Sciatic nerve (tissue), 2 donors: ENCODE data around the gene CTH. TPM values are rescaled to one million over a fixed set of nuclear protein-coding genes. Genes with fewer than 3 reads are reported as not detected.
A peak's percentile ranks its signal among the peaks of the same experiment; 100 is the strongest.
"Not testable (repeated sequence)": the region's sequence is repeated elsewhere in the genome, so short reads cannot be mapped to it uniquely, and the experiment has no call there.

Experiments
- ATAC-seq: fragments of 200-7000 bp; cut with Tn5 transposase; one replicate; pipeline ENCODE4 v1.9.1; 2020; ENCODE audit warnings: mild to moderate bottlenecking, moderate library complexity
- DNase-seq: peaks from one replicate; pipeline ENCODE4 v3.0.0-alpha.2; 2020; ENCODE audit warnings: low spot score
- intact Hi-C: fragments of 100-400 bp; cut with DNase I; formaldehyde crosslinking; loops from one replicate; pipeline ENCODE4 v1.14.2; 2022
- total RNA-seq: library from RNA; stranded (reverse); fragmentation: NEBNext Ultra II Directional; extraction: Animal tissue kit (Norgen Biotek cat#: 25700); gene quantifications from one replicate; pipeline ENCODE4 v1.2.1, GENCODE V29; 2021
- donor health status: DM: no; HTN: no; CAD: no.
- donor health status: DM: no; HTN: no; CAD: no.

The CTH gene
- total RNA-seq, 1 donor from 2014 or later = 5.3 TPM

- intact Hi-C loops = no loop called here
- ATAC-seq (no peak), DNase-seq (no peak)
Measured at GRCh38 chr1:70441392-70442035, 30.4 kb downstream of the CTH start.

- no peak for ATAC-seq
- DNase-seq = no peak
Measured at GRCh38 chr1:70442490-70442889, 31.4 kb downstream of the CTH start.

GRCh38 chr1:70443739-70444138 lies 32.7 kb downstream of the CTH start:
- ATAC-seq = no peak
- intact Hi-C loops = no loop called here
- no peak for DNase-seq

More at GRCh38 chr1:70442490-70442889, 31.4 kb downstream of the CTH start:
- intact Hi-C loops = no loop called here

- DNase-seq (no peak), ATAC-seq (no peak)
- intact Hi-C loops = no loop called here
Measured at GRCh38 chr1:70449049-70449448, 38.0 kb downstream of the CTH start.

GRCh38 chr1:70452164-70452939 lies 41.3 kb downstream of the CTH start:
- DNase-seq, intact Hi-C loops, ATAC-seq: not testable (repeated sequence)

- intact Hi-C loops = no loop called here
- ATAC-seq (no peak), DNase-seq (no peak)
Measured at GRCh38 chr1:70455291-70455690, 44.2 kb downstream of the CTH start.

GRCh38 chr1:70458131-70458530 lies 47.1 kb downstream of the CTH start:
- intact Hi-C loops = no loop called here
- ATAC-seq (no peak), DNase-seq (no peak)

- ATAC-seq = no peak
- no peak for DNase-seq
- intact Hi-C loops = no loop called here
Measured at GRCh38 chr1:70459496-70460225, 48.6 kb downstream of the CTH start.

DNA sequence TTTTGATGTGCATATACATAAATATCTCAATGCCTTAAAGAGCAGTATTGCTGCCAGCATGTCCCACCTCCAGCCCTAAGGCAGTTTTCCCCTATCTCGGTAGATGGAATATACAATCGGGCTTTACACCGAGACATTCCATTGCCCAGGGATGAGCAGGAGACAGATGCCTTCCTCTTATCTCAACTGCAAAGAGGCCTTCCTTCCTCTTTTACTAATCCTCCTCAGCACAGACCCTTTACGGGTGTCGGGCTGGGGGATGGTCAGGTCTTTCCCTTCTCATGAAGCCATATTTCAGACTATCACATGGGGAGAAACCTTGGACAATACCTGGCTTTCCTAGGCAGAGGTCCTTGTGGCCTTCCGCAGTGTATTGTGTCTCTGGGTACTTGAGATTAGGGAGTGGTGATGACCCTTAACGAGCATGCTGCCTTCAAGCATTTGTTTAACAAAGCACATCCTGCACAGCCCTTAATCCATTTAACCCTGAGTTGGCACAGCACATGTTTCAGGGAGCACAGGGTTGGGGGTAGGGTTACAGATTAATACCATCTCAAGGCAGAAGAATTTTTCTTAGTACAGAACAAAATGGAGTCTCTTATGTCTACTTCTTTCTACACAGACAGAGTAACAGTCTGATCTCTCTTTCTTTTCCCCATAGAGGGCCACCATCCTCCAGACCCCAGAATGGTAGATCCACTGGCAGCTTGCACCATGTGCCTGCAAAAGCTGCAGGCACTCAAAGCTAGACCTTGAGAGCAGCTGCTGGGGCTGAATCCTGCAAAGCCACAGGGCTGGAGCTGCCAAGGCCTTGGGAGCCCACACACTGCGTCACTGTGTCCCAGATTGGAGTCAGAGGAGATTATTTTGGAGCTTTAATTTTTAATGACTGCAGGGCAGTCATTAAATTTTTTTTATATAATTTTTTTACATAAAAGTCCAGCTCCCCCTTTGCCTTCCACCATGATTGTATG lies 50.0 kb downstream of the CTH start:
- DNase-seq, ATAC-seq, intact Hi-C loops: not testable (repeated sequence)

DNA sequence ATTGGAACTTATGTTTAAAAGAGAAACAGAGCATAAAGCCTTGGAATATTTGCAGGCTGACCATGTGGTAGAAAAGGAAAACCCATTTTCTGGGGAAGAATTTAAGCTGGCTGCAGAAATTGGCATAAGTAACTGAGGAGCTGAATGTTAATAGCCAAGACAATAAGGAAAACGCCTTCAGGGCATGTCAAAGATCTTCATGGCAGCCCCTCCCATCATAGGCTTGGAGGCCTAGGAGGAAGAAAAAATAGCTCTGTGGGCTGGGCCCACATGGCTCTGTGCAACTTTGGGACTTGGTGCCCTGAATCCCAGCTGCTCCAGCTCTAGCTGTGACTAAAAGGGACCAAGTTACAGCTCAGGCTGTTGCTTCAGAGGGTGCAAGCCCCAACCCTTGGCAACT lies 51.5 kb downstream of the CTH start:
- ATAC-seq = no peak
- intact Hi-C loops = no loop called here
- no peak for DNase-seq

- intact Hi-C loops = no loop called here
- ATAC-seq (no peak), DNase-seq (no peak)
Measured at GRCh38 chr1:70465911-70466310, 54.8 kb downstream of the CTH start.

GRCh38 chr1:70467531-70467930 lies 56.5 kb downstream of the CTH start:
- intact Hi-C loops = no loop called here
- DNase-seq (no peak), ATAC-seq (peak; percentile 15)

GRCh38 chr1:70468180-70468579 lies 57.1 kb downstream of the CTH start:
- ATAC-seq (peak; percentile 20), DNase-seq (no peak)
- intact Hi-C loops = no loop called here

DNA sequence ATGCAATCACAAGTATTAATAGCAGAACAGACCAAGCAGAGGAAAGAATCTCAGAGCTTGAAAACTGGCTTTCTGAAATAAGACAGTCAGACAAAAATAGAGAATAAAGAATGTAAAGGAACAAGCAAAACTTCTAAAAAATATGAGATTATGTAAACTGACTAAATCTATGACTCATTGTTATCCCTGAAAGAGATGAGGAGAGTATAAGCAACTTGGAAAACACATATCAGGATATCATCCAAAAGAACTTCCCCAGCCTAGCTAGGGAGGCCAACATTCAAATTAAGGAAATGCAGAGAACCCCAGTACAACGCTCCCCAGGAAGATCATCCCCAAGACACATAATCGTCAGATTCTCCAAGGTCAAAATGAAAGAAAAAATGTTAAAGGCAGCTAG lies 58.1 kb downstream of the CTH start:
- DNase-seq, intact Hi-C loops, ATAC-seq: not testable (repeated sequence)

DNA sequence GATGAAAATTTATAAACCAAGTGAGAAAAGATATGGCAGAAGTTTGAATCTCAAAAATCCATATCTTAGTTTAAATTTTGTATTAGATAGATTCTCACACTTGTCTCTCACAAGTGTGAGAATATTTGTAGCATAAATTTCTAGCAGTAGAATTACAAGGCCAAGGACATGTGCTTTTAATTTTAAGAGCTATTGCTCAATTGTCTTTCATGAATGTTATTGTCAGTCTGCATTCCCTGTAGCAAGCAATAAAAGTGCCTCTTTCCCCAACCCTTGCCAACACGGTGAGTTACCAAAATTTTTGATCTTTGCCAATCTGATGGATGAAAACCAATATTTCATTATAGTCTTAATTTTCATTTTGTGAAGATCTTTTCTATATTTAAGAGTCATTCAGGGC lies 64.0 kb downstream of the CTH start:
- intact Hi-C loops = no loop called here
- DNase-seq (no peak), ATAC-seq (no peak)

GRCh38 chr1:70477090-70477489 lies 66.0 kb downstream of the CTH start:
- intact Hi-C loops = no loop called here
- ATAC-seq (no peak), DNase-seq (no peak)

GRCh38 chr1:70477905-70478304 lies 66.8 kb downstream of the CTH start:
- DNase-seq, intact Hi-C loops, ATAC-seq: not testable (repeated sequence)

- intact Hi-C loops = no loop called here
Measured at GRCh38 chr1:70483342-70483741, 72.3 kb downstream of the CTH start.

DNA sequence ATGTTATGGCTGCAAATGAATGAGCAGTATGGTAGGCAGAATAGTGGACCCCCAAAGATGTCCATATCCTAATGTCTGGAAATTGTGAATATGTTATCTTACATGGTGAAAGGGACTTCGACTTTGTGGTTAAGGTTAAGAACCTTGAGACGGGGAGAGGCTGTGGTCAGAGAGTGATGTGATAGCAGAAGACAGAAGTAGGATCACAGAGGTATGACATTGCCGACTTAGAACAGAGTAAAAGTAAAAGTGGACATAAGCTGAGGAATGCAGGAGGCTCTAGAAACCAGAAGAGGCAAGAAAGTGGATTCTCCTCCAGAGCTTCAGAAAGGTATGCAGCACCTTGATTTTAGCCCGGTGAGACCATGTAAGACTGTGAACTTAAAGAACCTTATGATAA lies 74.6 kb downstream of the CTH start:
- DNase-seq = no peak
- no peak for ATAC-seq
- intact Hi-C loops = no loop called here

More at GRCh38 chr1:70483342-70483741, 72.3 kb downstream of the CTH start:
- DNase-seq (no peak), ATAC-seq (no peak)
